Thyroid gland (tissue), 4 donors: ENCODE results near the gene PPP3CB. TPM values are rescaled to one million over a fixed set of nuclear protein-coding genes. Genes with fewer than 3 reads are reported as not detected.

Experiments
- DNase-seq, 2 donors: peaks; one replicate each; pipeline ENCODE4 v3.0.0-alpha.2; 2019
- H3K27ac ChIP-seq, 3 donors: fragments of 200-600 bp; sonication (generic); 1 replicate in 2 of 3; 2 replicates in 1 of 3; pipeline ENCODE4 v1.5.1; 2016 to 2019; ENCODE audit warnings: mild to moderate bottlenecking in 1 of 3, moderate library complexity in 1 of 3
- H3K27me3 ChIP-seq: fragments of 200-600 bp; sonication (generic); one replicate; pipeline ENCODE4 v1.5.1; 2019
- H3K36me3 ChIP-seq, 2 donors: fragments of 200-600 bp; sonication (generic); one replicate each; pipeline ENCODE4 v1.5.1; 2016 to 2019
- H3K4me1 ChIP-seq, 2 donors: fragments of 200-600 bp; sonication (generic); one replicate each; pipeline ENCODE4 v1.5.1; 2017 to 2019
- H3K4me3 ChIP-seq, 3 donors: fragments of 200-600 bp; sonication (generic); replicated peaks in 1 of 3; 1 replicate in 2 of 3; 2 replicates in 1 of 3; pipeline ENCODE4 v1.5.1; 2016; ENCODE audit warnings: mild to moderate bottlenecking in 1 of 3
- H3K9me3 ChIP-seq: fragments of 200-600 bp; sonication (generic); one replicate; pipeline ENCODE4 v1.5.1; 2017
- POLR2A ChIP-seq, 2 donors: fragments of 450-650 bp; IDR thresholded peaks; one replicate each; pipeline ENCODE4 v1.6.1; 2017; ENCODE audit warnings: antibody characterized with exemption in 2 of 2, mild to moderate bottlenecking in 2 of 2, moderate library complexity in 1 of 2
- WGBS, 2 donors: methylation state at CpG; one replicate each; pipeline ENCODE4 v1.1.5; 2017; 5-methylcytosine and 5-hydroxymethylcytosine counted together
- intact Hi-C: fragments of 100-400 bp; cut with DNase I; formaldehyde crosslinking; loops from one replicate; pipeline ENCODE4 v1.15.1; 2023
- total RNA-seq, 4 donors: library from RNA; depleted of rRNA; stranded (reverse); fragments of >200 nt; gene quantifications; one replicate each; pipeline ENCODE4 v1.2.3, GENCODE V29; 2016
- TF ChIP-seq, protein P1 (sequence below), 6 experiments: fragments of 200-600 bp in 3 of 6; fragments of 450-650 bp in 3 of 6; sonication (generic) in 3 of 6; IDR thresholded peaks; one replicate each; pipeline ENCODE4 v1.5.1; 2016 to 2019; ENCODE audit warnings: antibody characterized with exemption in 6 of 6, mild to moderate bottlenecking in 2 of 6, inconsistent platforms in 1 of 6, moderate library complexity in 1 of 6

Gene PPP3CB
- total RNA-seq, 4 donors from 2014 or later: 36.4 to 45.2 (median 41.1) TPM

DNA sequence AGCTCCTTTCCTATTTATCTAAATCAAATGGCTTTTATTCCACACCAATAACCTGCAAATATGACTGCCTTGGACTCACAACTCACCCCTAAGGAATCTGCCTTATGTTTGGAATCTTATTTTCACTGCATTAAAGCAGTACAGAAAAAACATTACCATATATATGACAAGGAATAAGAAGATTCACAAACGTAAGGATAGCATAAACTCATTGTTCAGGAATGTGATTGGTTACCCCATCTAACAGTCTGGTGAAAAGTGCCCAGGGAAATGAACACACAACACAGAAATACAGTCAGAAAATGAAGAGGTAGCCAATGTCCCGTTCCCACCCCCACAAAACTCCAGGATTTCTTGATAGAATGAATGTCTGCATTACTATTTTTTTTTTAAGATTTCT is 2.0 kb downstream of the PPP3CB start:
- no peak for DNase-seq
- TF ChIP-seq, protein P1, sequence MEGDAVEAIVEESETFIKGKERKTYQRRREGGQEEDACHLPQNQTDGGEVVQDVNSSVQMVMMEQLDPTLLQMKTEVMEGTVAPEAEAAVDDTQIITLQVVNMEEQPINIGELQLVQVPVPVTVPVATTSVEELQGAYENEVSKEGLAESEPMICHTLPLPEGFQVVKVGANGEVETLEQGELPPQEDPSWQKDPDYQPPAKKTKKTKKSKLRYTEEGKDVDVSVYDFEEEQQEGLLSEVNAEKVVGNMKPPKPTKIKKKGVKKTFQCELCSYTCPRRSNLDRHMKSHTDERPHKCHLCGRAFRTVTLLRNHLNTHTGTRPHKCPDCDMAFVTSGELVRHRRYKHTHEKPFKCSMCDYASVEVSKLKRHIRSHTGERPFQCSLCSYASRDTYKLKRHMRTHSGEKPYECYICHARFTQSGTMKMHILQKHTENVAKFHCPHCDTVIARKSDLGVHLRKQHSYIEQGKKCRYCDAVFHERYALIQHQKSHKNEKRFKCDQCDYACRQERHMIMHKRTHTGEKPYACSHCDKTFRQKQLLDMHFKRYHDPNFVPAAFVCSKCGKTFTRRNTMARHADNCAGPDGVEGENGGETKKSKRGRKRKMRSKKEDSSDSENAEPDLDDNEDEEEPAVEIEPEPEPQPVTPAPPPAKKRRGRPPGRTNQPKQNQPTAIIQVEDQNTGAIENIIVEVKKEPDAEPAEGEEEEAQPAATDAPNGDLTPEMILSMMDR (IDR thresholded peaks at IDR 0.05): no peak
- no peak for TF ChIP-seq POLR2A (IDR thresholded peaks at IDR 0.05)
- peaks cover 17 to 21% of the 10 kb centered on the region in 2 donors for H3K4me1 ChIP-seq
- WGBS, 2 donors: 44 to 46% methylated on average over 2 of the region's 2 CpGs
- no peaks in the 10 kb centered on the region for H3K27me3 ChIP-seq
- H3K4me3 ChIP-seq: no peak overlapping the region
- H3K27ac ChIP-seq: no peak overlapping the region
- no peaks in the 10 kb centered on the region for H3K9me3 ChIP-seq
- intact Hi-C loops: no loop called here
- peaks cover 5 to 13% of the 10 kb centered on the region in 2 donors for H3K36me3 ChIP-seq

DNA sequence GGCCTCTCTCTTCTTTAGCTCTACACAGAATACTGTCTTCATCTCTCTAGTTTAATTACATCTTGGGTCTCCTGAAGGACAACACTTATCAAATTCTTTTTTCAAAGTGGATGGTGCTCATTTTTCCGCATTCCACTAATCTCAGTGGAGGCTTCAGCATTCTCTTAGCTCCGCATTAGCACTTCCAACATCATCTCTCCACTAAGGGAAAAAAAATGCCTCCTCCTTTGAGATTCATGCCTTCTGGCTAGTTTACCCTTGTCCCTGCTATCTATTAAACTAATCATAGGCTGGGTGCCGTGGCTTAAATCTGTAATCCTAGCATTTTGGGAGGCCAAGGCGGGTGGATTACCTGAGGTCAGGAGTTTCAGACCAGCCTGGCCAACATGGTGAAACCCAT is 9.2 kb downstream of the PPP3CB start:
- 98 to 99% methylated on average over 4 of the region's 4 CpGs for WGBS, 2 donors
- H3K27me3 ChIP-seq: no peaks in the 10 kb centered on the region
- DNase-seq: no peak
- no peaks in the 10 kb centered on the region for H3K36me3 ChIP-seq
- TF ChIP-seq, protein P1 (IDR thresholded peaks at IDR 0.05): no peak
- TF ChIP-seq POLR2A (IDR thresholded peaks at IDR 0.05): no peak
- H3K4me3 ChIP-seq: no peak overlapping the region
- no peaks in the 10 kb centered on the region for H3K9me3 ChIP-seq
- intact Hi-C loops: no loop called here
- no peak overlapping the region for H3K27ac ChIP-seq
- H3K4me1 ChIP-seq: no peaks in the 10 kb centered on the region

- H3K27me3 ChIP-seq: no peaks in the 10 kb centered on the region
- no peak for TF ChIP-seq POLR2A (IDR thresholded peaks at IDR 0.05)
- TF ChIP-seq, protein P1 (IDR thresholded peaks at IDR 0.05): no peak
- no peak overlapping the region for H3K4me3 ChIP-seq
- intact Hi-C loops: no loop called here
- 60 to 79% methylated on average over 1 of the region's 1 CpG for WGBS, 2 donors
- DNase-seq: no peak
- H3K27ac ChIP-seq: no peak overlapping the region
- H3K4me1 ChIP-seq: no peaks in the 10 kb centered on the region
- H3K9me3 ChIP-seq: no peaks in the 10 kb centered on the region
- H3K36me3 ChIP-seq: no peaks in the 10 kb centered on the region
Observed at GRCh38 chr10:73485320-73485719, 10.5 kb downstream of the PPP3CB start.

DNA sequence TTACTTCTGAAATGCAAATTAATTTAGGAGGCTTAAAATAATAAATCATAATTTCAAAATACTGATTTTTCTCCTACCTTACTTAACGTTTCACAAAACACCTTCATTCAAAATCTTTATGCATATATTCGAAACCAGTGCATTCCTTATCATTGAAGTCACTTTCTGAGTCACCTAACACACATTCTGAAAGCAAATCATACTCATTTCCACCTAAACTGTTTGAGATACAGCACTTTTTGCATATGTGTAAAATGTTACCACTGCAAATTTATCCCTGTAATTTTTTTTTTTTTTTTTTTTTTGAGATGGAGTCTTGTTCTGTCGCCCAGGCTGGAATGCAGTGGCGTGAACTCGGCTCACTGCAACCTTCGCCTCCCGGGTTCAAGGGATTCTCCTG is 15.7 kb downstream of the PPP3CB start:
- intact Hi-C loops: no loop called here
- no peak for DNase-seq
- Histone ChIP-seq H3K4me1 (no peaks in the 10 kb centered on the region), H3K27me3 (no peaks in the 10 kb centered on the region), H3K9me3 (no peaks in the 10 kb centered on the region), H3K36me3 (peaks cover 8 to 16% of the 10 kb centered on the region in 2 donors), H3K4me3 (no peak overlapping the region), H3K27ac (no peak overlapping the region)
- TF ChIP-seq, protein P1 (IDR thresholded peaks at IDR 0.05): no peak
- TF ChIP-seq POLR2A (IDR thresholded peaks at IDR 0.05): no peak
- 88 to 95% methylated on average over 7 of the region's 7 CpGs for WGBS, 2 donors

DNA sequence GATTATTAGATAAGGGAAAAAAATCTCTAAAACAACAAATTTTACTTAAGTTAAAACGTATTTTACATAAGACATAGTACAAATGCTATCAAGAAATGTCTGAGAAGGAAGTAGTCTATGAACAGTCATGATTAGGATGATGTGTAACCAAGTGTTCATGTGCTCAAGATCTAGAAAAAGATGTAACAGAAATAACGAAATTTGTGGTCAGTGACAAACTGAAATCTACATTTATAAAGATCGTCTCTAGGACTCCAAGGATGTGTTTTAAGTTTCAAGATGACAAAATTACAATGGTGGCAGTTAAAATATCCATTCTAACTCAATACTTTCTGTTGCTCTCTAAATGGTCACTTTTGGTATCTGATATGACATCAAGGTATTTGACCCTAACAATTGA is 17.2 kb downstream of the PPP3CB start:
- no peak for DNase-seq
- 85 to 88% methylated on average over 3 of the region's 3 CpGs for WGBS, 2 donors
- TF ChIP-seq POLR2A (IDR thresholded peaks at IDR 0.05): no peak
- Histone ChIP-seq H3K27ac (no peak overlapping the region), H3K4me1 (no peaks in the 10 kb centered on the region), H3K9me3 (no peaks in the 10 kb centered on the region), H3K4me3 (no peak overlapping the region), H3K27me3 (no peaks in the 10 kb centered on the region), H3K36me3 (peaks cover 8 to 27% of the 10 kb centered on the region in 2 donors)
- intact Hi-C loops: no loop called here

DNA sequence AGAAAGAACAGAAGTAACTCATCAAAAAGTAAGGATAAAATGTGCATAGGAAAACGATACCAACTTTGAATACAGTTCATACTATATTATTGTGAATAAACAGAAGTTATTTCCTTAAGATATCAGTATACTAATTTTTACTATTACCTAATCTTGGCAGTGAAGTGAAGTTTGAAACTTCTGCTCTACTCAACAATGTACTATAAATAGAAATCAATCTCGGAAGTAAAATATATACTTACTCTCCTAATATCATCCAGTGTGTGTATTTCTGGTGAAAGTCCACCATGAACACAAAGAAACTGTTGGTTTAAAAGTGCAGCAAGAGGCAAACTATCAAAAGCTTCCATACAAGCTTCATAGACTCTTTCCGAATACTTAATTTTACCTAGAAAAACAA is 24.6 kb downstream of the PPP3CB start:
- Histone ChIP-seq H3K4me3 (no peak overlapping the region), H3K36me3 (peaks cover 0 to 48% of the 10 kb centered on the region in 2 donors), H3K27me3 (no peaks in the 10 kb centered on the region), H3K27ac (no peak overlapping the region), H3K9me3 (no peaks in the 10 kb centered on the region), H3K4me1 (no peaks in the 10 kb centered on the region)
- TF ChIP-seq, protein P1 (IDR thresholded peaks at IDR 0.05): no peak
- no peak for TF ChIP-seq POLR2A (IDR thresholded peaks at IDR 0.05)
- intact Hi-C loops: no loop called here
- DNase-seq: no peak
- 87 to 89% methylated on average over 3 of the region's 3 CpGs for WGBS, 2 donors
